Sigmoid colon (tissue), 4 donors: Measurements from ENCODE around the gene UST.

ENCODE experiments used
- POLR2AphosphoS5 ChIP-seq, 4 donors: sonication (generic); formaldehyde crosslinking; IDR thresholded peaks; one replicate each; pipeline ENCODE4 v1.6.1; 2017; ENCODE audit warnings: antibody characterized with exemption in 4 of 4
- TF ChIP-seq, protein P1 (sequence below), 4 experiments: fragments of 450-650 bp in 3 of 4; fragments of 200-600 bp in 1 of 4; IDR thresholded peaks; one replicate each; pipeline ENCODE4 v1.5.1; 2016 to 2019; ENCODE audit warnings: antibody characterized with exemption in 4 of 4, mild to moderate bottlenecking in 3 of 4, moderate library complexity in 2 of 4

DNA sequence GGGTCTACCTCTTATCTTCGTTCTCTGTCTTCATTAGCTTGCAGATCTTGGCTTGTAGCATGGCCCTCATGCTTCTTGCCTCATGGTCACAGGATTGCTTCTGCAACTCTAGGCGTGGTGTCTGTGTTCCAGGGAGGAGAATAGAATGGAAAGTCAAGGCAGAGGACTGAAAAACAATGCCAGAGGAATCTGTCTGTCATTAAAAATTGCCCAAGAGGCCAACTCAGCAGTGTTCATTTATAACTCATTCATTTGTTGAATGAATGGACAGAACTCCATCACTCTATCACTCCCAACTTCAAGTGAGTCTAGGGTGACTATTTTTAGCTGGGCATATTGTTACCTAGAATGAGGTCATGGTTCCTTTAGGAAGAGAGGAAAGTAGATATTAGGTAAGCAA lies 179.6 kb downstream of the UST start:
- no peak for TF ChIP-seq POLR2AphosphoS5 (IDR thresholded peaks at IDR 0.05)
- TF ChIP-seq, protein P1, sequence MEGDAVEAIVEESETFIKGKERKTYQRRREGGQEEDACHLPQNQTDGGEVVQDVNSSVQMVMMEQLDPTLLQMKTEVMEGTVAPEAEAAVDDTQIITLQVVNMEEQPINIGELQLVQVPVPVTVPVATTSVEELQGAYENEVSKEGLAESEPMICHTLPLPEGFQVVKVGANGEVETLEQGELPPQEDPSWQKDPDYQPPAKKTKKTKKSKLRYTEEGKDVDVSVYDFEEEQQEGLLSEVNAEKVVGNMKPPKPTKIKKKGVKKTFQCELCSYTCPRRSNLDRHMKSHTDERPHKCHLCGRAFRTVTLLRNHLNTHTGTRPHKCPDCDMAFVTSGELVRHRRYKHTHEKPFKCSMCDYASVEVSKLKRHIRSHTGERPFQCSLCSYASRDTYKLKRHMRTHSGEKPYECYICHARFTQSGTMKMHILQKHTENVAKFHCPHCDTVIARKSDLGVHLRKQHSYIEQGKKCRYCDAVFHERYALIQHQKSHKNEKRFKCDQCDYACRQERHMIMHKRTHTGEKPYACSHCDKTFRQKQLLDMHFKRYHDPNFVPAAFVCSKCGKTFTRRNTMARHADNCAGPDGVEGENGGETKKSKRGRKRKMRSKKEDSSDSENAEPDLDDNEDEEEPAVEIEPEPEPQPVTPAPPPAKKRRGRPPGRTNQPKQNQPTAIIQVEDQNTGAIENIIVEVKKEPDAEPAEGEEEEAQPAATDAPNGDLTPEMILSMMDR (IDR thresholded peaks at IDR 0.05) = no peak
